ENCODE data around the gene PHYHD1. TPM values are rescaled to one million over a fixed set of nuclear protein-coding genes. Genes with fewer than 3 reads are reported as not detected.

PHYHD1 gene
- total and polyA plus RNA-seq, 2 of the 13 experiments (the other 11 are each of a cell fraction or from before 2014, with no cell fraction given), result 10.6 to 25.3 TPM

GRCh38 chr9:128881884-128882676, 38.7 kb upstream of the PHYHD1 start, which contains the start of the genes KYAT1 and LRRC8A (continued):
- TF ChIP-seq ZBTB4 (CRISPR knock-in tag; IDR thresholded peaks at IDR 0.05; ENCODE audit: borderline replicate concordance) (no peak), FIP1L1 (IDR thresholded peaks at IDR 0.05; ENCODE audit: borderline replicate concordance, insufficient read depth, low read depth, low read length) (no peak), ZBTB2 (CRISPR knock-in tag; IDR thresholded peaks at IDR 0.05; ENCODE audit: low read depth) (peak; percentile 66; the same call in 1 of the 2 replicates), ZNF552 (CRISPR knock-in tag; IDR thresholded peaks at IDR 0.05; ENCODE audit: borderline replicate concordance) (no peak), SMARCC2 (IDR thresholded peaks at IDR 0.05) (no peak), IKZF1 (IDR thresholded peaks at IDR 0.05) (no peak), ELF3 (CRISPR knock-in tag; IDR thresholded peaks at IDR 0.05) (peak; percentile 56; the same call in 1 of the 2 replicates), THAP7 (CRISPR knock-in tag; IDR thresholded peaks at IDR 0.05) (0 out of 2 replicates have a peak, but pooled peaks have one; percentile 18), MAZ (IDR thresholded peaks at IDR 0.05; ENCODE audit: borderline replicate concordance, low read depth, low read length) (peak; percentile 19; the same call in 1 of the 2 replicates), MAZ (CRISPR knock-in tag; IDR thresholded peaks at IDR 0.05; ENCODE audit: low read depth) (peak; percentile 63; the same call in 1 of the 2 replicates), ZNF383 (CRISPR knock-in tag; IDR thresholded peaks at IDR 0.05; ENCODE audit: borderline replicate concordance) (0 out of 2 replicates have a peak, but pooled peaks have one; percentile 51), HDAC2 (CRISPR knock-in tag; IDR thresholded peaks at IDR 0.05) (peak; percentile 70), ZNF10 (CRISPR knock-in tag; IDR thresholded peaks at IDR 0.05; ENCODE audit: borderline replicate concordance, low read depth) (no peak), ZFP37 (CRISPR knock-in tag; IDR thresholded peaks at IDR 0.05; ENCODE audit: borderline replicate concordance) (no peak), RAD21 (CRISPR knock-in tag; IDR thresholded peaks at IDR 0.05) (peak; percentile 57)
- TF ChIP-seq, protein P1, sequence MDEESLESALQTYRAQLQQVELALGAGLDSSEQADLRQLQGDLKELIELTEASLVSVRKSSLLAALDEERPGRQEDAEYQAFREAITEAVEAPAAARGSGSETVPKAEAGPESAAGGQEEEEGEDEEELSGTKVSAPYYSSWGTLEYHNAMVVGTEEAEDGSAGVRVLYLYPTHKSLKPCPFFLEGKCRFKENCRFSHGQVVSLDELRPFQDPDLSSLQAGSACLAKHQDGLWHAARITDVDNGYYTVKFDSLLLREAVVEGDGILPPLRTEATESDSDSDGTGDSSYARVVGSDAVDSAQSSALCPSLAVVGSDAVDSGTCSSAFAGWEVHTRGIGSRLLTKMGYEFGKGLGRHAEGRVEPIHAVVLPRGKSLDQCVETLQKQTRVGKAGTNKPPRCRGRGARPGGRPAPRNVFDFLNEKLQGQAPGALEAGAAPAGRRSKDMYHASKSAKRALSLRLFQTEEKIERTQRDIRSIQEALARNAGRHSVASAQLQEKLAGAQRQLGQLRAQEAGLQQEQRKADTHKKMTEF (CRISPR knock-in tag; IDR thresholded peaks at IDR 0.05), result peak; percentile 81; the same call in 1 of the 2 replicates
- TF ChIP-seq, protein P2, sequence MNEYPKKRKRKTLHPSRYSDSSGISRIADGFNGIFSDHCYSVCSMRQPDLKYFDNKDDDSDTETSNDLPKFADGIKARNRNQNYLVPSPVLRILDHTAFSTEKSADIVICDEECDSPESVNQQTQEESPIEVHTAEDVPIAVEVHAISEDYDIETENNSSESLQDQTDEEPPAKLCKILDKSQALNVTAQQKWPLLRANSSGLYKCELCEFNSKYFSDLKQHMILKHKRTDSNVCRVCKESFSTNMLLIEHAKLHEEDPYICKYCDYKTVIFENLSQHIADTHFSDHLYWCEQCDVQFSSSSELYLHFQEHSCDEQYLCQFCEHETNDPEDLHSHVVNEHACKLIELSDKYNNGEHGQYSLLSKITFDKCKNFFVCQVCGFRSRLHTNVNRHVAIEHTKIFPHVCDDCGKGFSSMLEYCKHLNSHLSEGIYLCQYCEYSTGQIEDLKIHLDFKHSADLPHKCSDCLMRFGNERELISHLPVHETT (CRISPR knock-in tag; conservative IDR thresholded peaks at IDR 0.05), result peak; percentile 55; the same call in 1 of the 2 replicates
- TF ChIP-seq, protein P3, sequence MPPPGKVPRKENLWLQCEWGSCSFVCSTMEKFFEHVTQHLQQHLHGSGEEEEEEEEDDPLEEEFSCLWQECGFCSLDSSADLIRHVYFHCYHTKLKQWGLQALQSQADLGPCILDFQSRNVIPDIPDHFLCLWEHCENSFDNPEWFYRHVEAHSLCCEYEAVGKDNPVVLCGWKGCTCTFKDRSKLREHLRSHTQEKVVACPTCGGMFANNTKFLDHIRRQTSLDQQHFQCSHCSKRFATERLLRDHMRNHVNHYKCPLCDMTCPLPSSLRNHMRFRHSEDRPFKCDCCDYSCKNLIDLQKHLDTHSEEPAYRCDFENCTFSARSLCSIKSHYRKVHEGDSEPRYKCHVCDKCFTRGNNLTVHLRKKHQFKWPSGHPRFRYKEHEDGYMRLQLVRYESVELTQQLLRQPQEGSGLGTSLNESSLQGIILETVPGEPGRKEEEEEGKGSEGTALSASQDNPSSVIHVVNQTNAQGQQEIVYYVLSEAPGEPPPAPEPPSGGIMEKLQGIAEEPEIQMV (CRISPR knock-in tag; IDR thresholded peaks at IDR 0.05; ENCODE audit: low read depth), result no peak
